ENCODE results near the gene KIF3A. TPM values are rescaled to one million over a fixed set of nuclear protein-coding genes. Genes with fewer than 3 reads are reported as not detected.

KIF3A gene
- total RNA-seq, 3 donors from 2014 or later = 4.5 to 15.7 (median 11.5) TPM

- Histone ChIP-seq H3K4me1 (no peaks in the 10 kb centered on the region), H3K9me3 (no peaks in the 10 kb centered on the region), H3K27ac (no peak overlapping the region), H3K4me3 (no peak overlapping the region), H3K36me3 (no peaks in the 10 kb centered on the region), H3K27me3 (no peaks in the 10 kb centered on the region)
- TF ChIP-seq POLR2AphosphoS5 (IDR thresholded peaks at IDR 0.05) = no peak
- no peak for TF ChIP-seq POLR2A (IDR thresholded peaks at IDR 0.05)
- TF ChIP-seq CTCF (IDR thresholded peaks at IDR 0.05) = no peak
- DNase-seq (ENCODE audit: low spot score in 2 of 2) = no peak
- intact Hi-C loops (cut with DNase I; ENCODE audit: low total_unique reads) = no loop called here
Measured at GRCh38 chr5:132681476-132681831, 55.9 kb downstream of the KIF3A start.

- H3K27me3 ChIP-seq = no peaks in the 10 kb centered on the region
- H3K36me3 ChIP-seq = no peaks in the 10 kb centered on the region
- TF ChIP-seq CTCF (IDR thresholded peaks at IDR 0.05) (no peak), POLR2AphosphoS5 (IDR thresholded peaks at IDR 0.05) (no peak), POLR2A (IDR thresholded peaks at IDR 0.05) (no peak)
- intact Hi-C loops (cut with DNase I; ENCODE audit: low total_unique reads) = no loop called here
- no peaks in the 10 kb centered on the region for H3K4me1 ChIP-seq
- no peak overlapping the region for H3K4me3 ChIP-seq
- H3K27ac ChIP-seq = no peak overlapping the region
- no peak for DNase-seq (ENCODE audit: low spot score in 2 of 2)
- H3K9me3 ChIP-seq = no peaks in the 10 kb centered on the region
Measured at GRCh38 chr5:132680780-132681475, 56.4 kb downstream of the KIF3A start.

- H3K4me3 ChIP-seq = no peak overlapping the region
- no peaks in the 10 kb centered on the region for H3K4me1 ChIP-seq
- no peaks in the 10 kb centered on the region for H3K27me3 ChIP-seq
- intact Hi-C loops (cut with DNase I; ENCODE audit: low total_unique reads) = no loop called here
- H3K27ac ChIP-seq = no peak overlapping the region
- no peaks in the 10 kb centered on the region for H3K36me3 ChIP-seq
- TF ChIP-seq CTCF (IDR thresholded peaks at IDR 0.05) (no peak), POLR2A (IDR thresholded peaks at IDR 0.05) (no peak), POLR2AphosphoS5 (IDR thresholded peaks at IDR 0.05) (no peak)
- no peak for DNase-seq (ENCODE audit: low spot score in 2 of 2)
- no peaks in the 10 kb centered on the region for H3K9me3 ChIP-seq
Measured at GRCh38 chr5:132679717-132680380, 57.5 kb downstream of the KIF3A start.

- H3K27ac ChIP-seq = no peak overlapping the region
- no peaks in the 10 kb centered on the region for H3K9me3 ChIP-seq
- no peaks in the 10 kb centered on the region for H3K36me3 ChIP-seq
- H3K4me1 ChIP-seq = no peaks in the 10 kb centered on the region
- no peak overlapping the region for H3K4me3 ChIP-seq
- intact Hi-C loops (cut with DNase I; ENCODE audit: low total_unique reads) = no loop called here
- DNase-seq (ENCODE audit: low spot score in 2 of 2) = no peak
- no peak for TF ChIP-seq POLR2A (IDR thresholded peaks at IDR 0.05)
- no peak for TF ChIP-seq POLR2AphosphoS5 (IDR thresholded peaks at IDR 0.05)
- TF ChIP-seq CTCF (IDR thresholded peaks at IDR 0.05) = no peak
- H3K27me3 ChIP-seq = no peaks in the 10 kb centered on the region
Measured at GRCh38 chr5:132679166-132679565, 58.2 kb downstream of the KIF3A start.

- no peak for TF ChIP-seq POLR2AphosphoS5 (IDR thresholded peaks at IDR 0.05)
- no peak for TF ChIP-seq CTCF (IDR thresholded peaks at IDR 0.05)
- no peak for TF ChIP-seq POLR2A (IDR thresholded peaks at IDR 0.05)
Measured at GRCh38 chr5:132678735-132679134, 58.6 kb downstream of the KIF3A start.

More at GRCh38 chr5:132678735-132679134, 58.6 kb downstream of the KIF3A start:
- no peak overlapping the region for H3K27ac ChIP-seq
- H3K27me3 ChIP-seq = no peaks in the 10 kb centered on the region
- no peak for DNase-seq (ENCODE audit: low spot score in 2 of 2)
- intact Hi-C loops (cut with DNase I; ENCODE audit: low total_unique reads) = no loop called here
- no peaks in the 10 kb centered on the region for H3K36me3 ChIP-seq
- H3K9me3 ChIP-seq = no peaks in the 10 kb centered on the region
- H3K4me3 ChIP-seq = no peak overlapping the region
- no peaks in the 10 kb centered on the region for H3K4me1 ChIP-seq
